OCI-LY7 (cell line): Measurements from ENCODE around the gene MAP2K2. TPM values are rescaled to one million over a fixed set of nuclear protein-coding genes. Genes with fewer than 3 reads are reported as not detected.
"Not testable (repeated sequence)": the region's sequence is repeated elsewhere in the genome, so short reads cannot be mapped to it uniquely, and the experiment has no call there.

ENCODE experiments used
- BruUV-seq: library from RNA; stranded (reverse); fragments of 400-500 nt; replicated peaks from 2 replicates; lab custom pipeline; 2021; lab: Mats Ljungman, UMichigan
- CTCF ChIA-PET: fragments of 300-600 bp; sonication (Branson Sonifier 250); formaldehyde crosslinking; loops from one replicate; lab custom pipeline; 2022; ENCODE audit warnings: antibody characterized with exemption; ENCODE audit not compliant: unreplicated experiment; lab: Charles Lee
- POLR2A ChIA-PET: fragments of 300-600 bp; sonication (Branson Sonifier 250); formaldehyde crosslinking; loops from one replicate; lab custom pipeline; 2022; ENCODE audit warnings: antibody characterized with exemption; lab: Charles Lee
- DNase-seq: peaks from one replicate; pipeline ENCODE4 v3.0.0-alpha.2; 2015; ENCODE audit warnings: low spot score
- H2AFZ ChIP-seq: fragments of 200-600 bp; sonication (generic), shearing (Covaris generic); 2 replicates; pipeline ENCODE4 v1.6.1; 2014; ENCODE audit warnings: mild to moderate bottlenecking, antibody characterized with exemption, low read length, moderate library complexity
- H3K27ac ChIP-seq: fragments of 200-600 bp; sonication (generic); 2 replicates; pipeline ENCODE4 v1.5.1; 2014; ENCODE audit warnings: mixed run types, low read depth, mild to moderate bottlenecking, moderate library complexity, low read length, inconsistent platforms; ENCODE audit not compliant: poor library complexity, severe bottlenecking
- H3K36me3 ChIP-seq: fragments of 200-600 bp; sonication (generic); 2 replicates; pipeline ENCODE4 v1.6.1; 2014; ENCODE audit warnings: mild to moderate bottlenecking, antibody characterized with exemption, low read length, moderate library complexity, mixed read lengths; ENCODE audit not compliant: insufficient read depth
- H3K4me1 ChIP-seq: fragments of 200-600 bp; sonication (generic); 2 replicates; pipeline ENCODE4 v1.5.1; 2014; ENCODE audit warnings: mild to moderate bottlenecking, low read length; ENCODE audit not compliant: insufficient read depth, poor library complexity, severe bottlenecking
- H3K4me2 ChIP-seq: fragments of 200-600 bp; sonication (generic); 2 replicates; pipeline ENCODE4 v1.6.1; 2014; ENCODE audit warnings: mild to moderate bottlenecking, low read length
- H3K4me3 ChIP-seq: fragments of 200-600 bp; sonication (generic); 2 replicates; pipeline ENCODE4 v1.5.1; 2014; ENCODE audit warnings: mild to moderate bottlenecking, low read depth, low read length; ENCODE audit not compliant: poor library complexity, severe bottlenecking
- H3K79me2 ChIP-seq: fragments of 200-600 bp; sonication (generic); 2 replicates; pipeline ENCODE4 v1.6.1; 2016; ENCODE audit warnings: low read depth, mild to moderate bottlenecking, low read length, moderate library complexity, mixed read lengths; ENCODE audit not compliant: insufficient read depth
- H3K9me2 ChIP-seq: fragments of 200-600 bp; sonication (generic); 2 replicates; pipeline ENCODE4 v1.6.1; 2016; ENCODE audit warnings: mild to moderate bottlenecking, low read length, mixed read lengths; ENCODE audit not compliant: insufficient read depth
- H3K9me3 ChIP-seq: fragments of 200-600 bp; sonication (generic); 2 replicates; pipeline ENCODE4 v1.6.1; 2014; ENCODE audit warnings: mild to moderate bottlenecking, mixed run types, low read length, mixed read lengths
- H4K20me1 ChIP-seq: fragments of 200-600 bp; sonication (generic); 2 replicates; pipeline ENCODE4 v1.6.1; 2014; ENCODE audit warnings: mild to moderate bottlenecking, antibody characterized with exemption, low read length, moderate library complexity, mixed read lengths; ENCODE audit not compliant: insufficient read depth
- CTCF ChIP-seq: fragments of 200-600 bp; sonication (generic); conservative IDR thresholded peaks from 2 replicates; pipeline ENCODE4 v1.5.1; 2014; ENCODE audit warnings: mild to moderate bottlenecking, antibody characterized with exemption, low read length, moderate library complexity, mixed read lengths
- EZH2phosphoT487 ChIP-seq: fragments of 200-600 bp; sonication (generic); IDR thresholded peaks from 2 replicates; pipeline ENCODE4 v1.6.1; 2018; ENCODE audit warnings: low read depth, borderline replicate concordance, mild to moderate bottlenecking, mixed run types, antibody characterized with exemption, low read length, moderate library complexity, mixed read lengths
- intact Hi-C: fragments of 100-400 bp; cut with micrococcal nuclease; formaldehyde crosslinking; loops from one replicate; pipeline ENCODE4 v1.10.0; 2022; ENCODE audit not compliant: unreplicated experiment
- total RNA-seq, 2 experiments: library from RNA; depleted of rRNA in 1 of 2; stranded (reverse); fragments of >200 nt in 1 of 2; shearing (Covaris generic) in 1 of 2; gene quantifications; 2 replicates each; pipeline ENCODE4 v1.2.3, GENCODE V29; 2014 to 2022

The MAP2K2 gene
- total RNA-seq, 2 experiments from 2014 or later: 105 to 116 TPM

DNA sequence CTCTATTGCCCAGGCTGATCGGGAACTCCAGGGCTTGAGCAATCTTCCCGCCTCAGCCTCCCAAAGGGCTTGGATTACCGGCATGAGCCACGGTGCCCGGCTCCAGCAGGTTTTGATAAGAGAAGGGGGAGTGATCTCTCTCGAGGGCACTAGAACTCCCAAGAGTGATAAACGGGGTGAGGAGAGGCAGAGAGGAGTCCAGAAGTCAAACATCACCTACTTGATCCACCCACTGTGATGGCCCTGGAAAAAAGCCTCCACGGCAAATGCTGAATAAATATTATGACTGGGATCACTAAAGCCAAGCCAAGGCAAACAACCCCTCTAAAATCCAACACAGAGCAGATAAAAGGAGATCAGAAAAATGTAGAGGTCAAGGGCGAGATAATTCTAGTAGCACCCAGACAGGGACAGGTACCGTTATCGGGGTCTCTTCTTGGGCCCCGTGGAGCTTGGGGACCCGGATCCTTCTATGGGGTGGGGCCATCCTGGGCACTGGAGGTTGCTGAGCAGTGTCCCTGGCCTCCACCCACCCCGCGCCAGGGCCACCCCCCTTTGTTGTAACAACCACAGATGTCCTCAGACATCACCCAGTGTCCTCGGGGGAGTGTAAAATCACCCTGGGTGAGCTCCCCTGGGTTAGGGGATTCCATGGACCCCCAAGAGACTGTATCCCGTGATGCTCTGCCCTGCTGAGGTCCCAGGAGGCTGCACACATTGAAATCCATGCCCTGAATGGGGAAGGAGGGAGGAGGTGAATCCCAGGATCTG, 25.8 kb upstream of the MAP2K2 start:
- CTCF ChIA-PET: no interaction called here
- Histone ChIP-seq H3K9me2 (no peaks in the 10 kb centered on the region), H2AFZ (no peak overlapping the region), H3K9me3 (no peaks in the 10 kb centered on the region), H3K27ac (no peak overlapping the region), H3K4me3 (no peak overlapping the region), H3K79me2 (no peaks in the 10 kb centered on the region), H3K4me2 (no peak overlapping the region), H3K36me3 (no peaks in the 10 kb centered on the region), H4K20me1 (no peaks in the 10 kb centered on the region), H3K4me1 (no peaks in the 10 kb centered on the region)
- intact Hi-C loops: no loop called here
- POLR2A ChIA-PET: interaction anchor here (0.6 kb wide), 1 partner anchor 439 kb away, joined by 3 read pairs; no protein-coding TSS in a partner anchor
- BruUV-seq: no TSS peak
- TF ChIP-seq CTCF (no peak), EZH2phosphoT487 (no peak)
- DNase-seq: no peak

- ChIA-PET POLR2A (no interaction called here), CTCF (no interaction called here)
- no peaks in the 10 kb centered on the region for H3K9me2 ChIP-seq
- DNase-seq: no peak
- no peaks in the 10 kb centered on the region for H4K20me1 ChIP-seq
- H3K36me3 ChIP-seq: no peaks in the 10 kb centered on the region
- H3K4me3 ChIP-seq: no peak overlapping the region
- BruUV-seq: no TSS peak
- intact Hi-C loops: no loop called here
- no peaks in the 10 kb centered on the region for H3K9me3 ChIP-seq
- TF ChIP-seq EZH2phosphoT487 (no peak), CTCF (no peak)
- H3K4me2 ChIP-seq: no peak overlapping the region
- no peak overlapping the region for H3K27ac ChIP-seq
- no peak overlapping the region for H2AFZ ChIP-seq
- H3K4me1 ChIP-seq: peaks cover 8% of the 10 kb centered on the region
- no peaks in the 10 kb centered on the region for H3K79me2 ChIP-seq
Observed at GRCh38 chr19:4144666-4145249, 20.8 kb upstream of the MAP2K2 start.

DNA sequence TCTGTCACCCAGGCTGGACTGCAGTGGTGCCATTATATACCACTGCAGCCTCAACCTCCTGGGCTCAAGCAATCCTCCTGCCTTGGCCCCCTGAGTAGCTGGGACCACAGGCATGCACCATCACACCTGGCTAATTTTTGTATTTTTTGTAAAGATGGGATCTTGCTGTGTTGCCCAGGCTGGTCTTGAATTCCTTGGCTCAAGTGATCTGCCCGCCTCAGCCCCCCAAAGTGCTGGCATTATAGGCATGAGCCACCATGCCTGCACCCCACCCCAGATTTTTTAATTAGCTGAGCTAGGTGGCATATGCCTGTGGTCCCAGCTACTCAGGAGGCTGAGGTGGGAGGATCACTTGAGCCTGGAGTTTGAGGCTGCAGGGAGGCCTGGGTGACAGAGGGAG, 19.0 kb upstream of the MAP2K2 start:
- BruUV-seq, H3K36me3 ChIP-seq, POLR2A ChIA-PET, intact Hi-C loops, DNase-seq, H4K20me1 ChIP-seq, H3K4me3 ChIP-seq, H2AFZ ChIP-seq, CTCF ChIA-PET, H3K79me2 ChIP-seq, H3K9me3 ChIP-seq, H3K4me1 ChIP-seq, H3K27ac ChIP-seq, H3K9me2 ChIP-seq, H3K4me2 ChIP-seq: not testable (repeated sequence)
